ENCODE data around the gene LINGO3.

GRCh38 chr19:2353887-2354592 is 46.1 kb upstream of the LINGO3 start:
- TF ChIP-seq POLR2A (IDR thresholded peaks at IDR 0.05) (no peak), CTCF (IDR thresholded peaks at IDR 0.05) (no peak)
